ENCODE data around the gene GRK1.

- TF ChIP-seq CTCF (IDR thresholded peaks at IDR 0.05 in 8 of 11, conservative IDR thresholded peaks at IDR 0.05 in 3 of 11) (no peak), POLR2A (IDR thresholded peaks at IDR 0.05) (no peak), POLR2AphosphoS5 (IDR thresholded peaks at IDR 0.05) (no peak)
Observed at GRCh38 chr13:113743366-113744195, 76.6 kb downstream of the GRK1 start.
